HG02623 (cell line): Measurements from ENCODE around the gene MME.
"Not testable (repeated sequence)": the region's sequence is repeated elsewhere in the genome, so short reads cannot be mapped to it uniquely, and the experiment has no call there.

Experiments
- ATAC-seq: cut with Tn5 transposase; IDR thresholded peaks from one replicate; pipeline ENCODE4 v1.9.1; 2021; ENCODE audit warnings: moderate library complexity; ENCODE audit not compliant: unreplicated experiment

MME gene

DNA sequence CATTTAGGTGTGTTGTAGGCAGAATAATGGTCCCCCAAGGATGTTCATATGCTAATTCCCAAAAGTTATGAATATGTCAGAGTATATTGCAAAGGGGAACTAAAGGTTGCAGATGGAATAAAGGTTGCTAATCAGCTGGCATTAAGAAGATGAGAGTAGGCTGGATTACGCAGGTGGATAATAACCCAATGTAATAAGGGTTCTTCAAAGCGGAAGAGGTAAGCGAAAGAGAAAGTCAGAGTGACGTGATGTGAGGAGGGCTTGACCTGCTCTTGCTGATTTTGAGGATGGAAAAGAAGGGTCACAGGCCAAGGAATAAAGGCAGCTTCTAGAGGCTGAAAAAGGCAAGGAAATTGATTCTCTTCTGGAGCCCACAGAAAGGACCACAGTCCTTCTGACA, 109.4 kb downstream of the MME start:
- no peak for ATAC-seq

GRCh38 chr3:155190691-155191090, 110.6 kb downstream of the MME start:
- ATAC-seq = no peak

DNA sequence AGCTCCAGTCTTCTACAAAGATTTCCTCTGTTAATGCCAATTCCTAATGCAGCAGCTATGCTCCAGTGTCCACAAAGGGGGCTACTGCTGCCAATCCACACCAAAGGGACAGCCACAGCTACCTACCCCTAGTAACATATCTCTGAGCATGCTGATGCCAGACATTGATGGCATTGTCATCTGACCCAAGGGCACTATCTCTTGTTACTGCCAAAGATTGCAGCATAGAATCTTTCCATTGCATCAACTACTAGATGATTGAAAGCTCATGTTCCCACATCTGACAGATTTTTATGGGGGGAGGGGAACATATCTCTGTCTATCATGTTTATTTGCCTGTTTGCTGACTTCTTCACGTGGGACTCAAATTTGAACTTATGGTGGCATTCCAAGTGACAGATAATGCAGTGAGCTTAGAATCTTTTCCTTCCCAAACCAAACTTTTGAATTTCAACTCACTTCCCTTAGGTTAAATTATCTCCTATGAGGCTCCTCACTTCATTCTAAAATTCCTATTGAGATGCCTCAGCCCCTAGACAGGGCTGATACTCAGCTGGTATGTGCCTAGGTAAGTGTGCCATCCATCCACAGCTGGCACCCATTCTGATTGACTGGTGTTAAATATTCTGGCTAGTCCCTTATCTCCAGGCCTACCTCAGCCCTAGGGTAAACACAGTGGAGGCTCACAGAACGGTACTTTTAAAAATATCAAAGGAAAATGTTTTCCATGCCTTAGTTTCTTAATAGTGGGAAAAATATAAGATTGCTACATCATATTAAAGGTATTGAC, 113.0 kb downstream of the MME start:
- no peak for ATAC-seq

DNA sequence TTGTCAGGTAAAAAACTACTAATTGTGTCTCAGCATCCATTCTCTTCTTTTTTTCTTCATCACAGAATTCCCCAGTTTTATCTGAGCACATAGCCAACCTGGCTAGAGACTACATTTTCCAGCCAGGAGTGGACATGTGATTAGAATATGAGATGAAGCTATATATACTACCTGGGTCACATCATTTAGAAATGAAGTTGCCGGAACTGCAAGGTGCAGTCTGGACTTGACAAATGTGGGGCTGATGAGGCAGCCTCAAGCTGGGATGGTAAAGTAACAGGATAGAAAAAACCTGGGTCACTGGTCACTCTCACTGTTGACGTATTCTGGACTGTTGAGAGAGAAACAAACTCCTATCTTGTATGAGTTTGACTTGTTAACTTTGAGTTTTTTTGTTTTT, 113.7 kb downstream of the MME start:
- ATAC-seq = no peak

GRCh38 chr3:155194973-155195957, 115.1 kb downstream of the MME start:
- no peak for ATAC-seq

DNA sequence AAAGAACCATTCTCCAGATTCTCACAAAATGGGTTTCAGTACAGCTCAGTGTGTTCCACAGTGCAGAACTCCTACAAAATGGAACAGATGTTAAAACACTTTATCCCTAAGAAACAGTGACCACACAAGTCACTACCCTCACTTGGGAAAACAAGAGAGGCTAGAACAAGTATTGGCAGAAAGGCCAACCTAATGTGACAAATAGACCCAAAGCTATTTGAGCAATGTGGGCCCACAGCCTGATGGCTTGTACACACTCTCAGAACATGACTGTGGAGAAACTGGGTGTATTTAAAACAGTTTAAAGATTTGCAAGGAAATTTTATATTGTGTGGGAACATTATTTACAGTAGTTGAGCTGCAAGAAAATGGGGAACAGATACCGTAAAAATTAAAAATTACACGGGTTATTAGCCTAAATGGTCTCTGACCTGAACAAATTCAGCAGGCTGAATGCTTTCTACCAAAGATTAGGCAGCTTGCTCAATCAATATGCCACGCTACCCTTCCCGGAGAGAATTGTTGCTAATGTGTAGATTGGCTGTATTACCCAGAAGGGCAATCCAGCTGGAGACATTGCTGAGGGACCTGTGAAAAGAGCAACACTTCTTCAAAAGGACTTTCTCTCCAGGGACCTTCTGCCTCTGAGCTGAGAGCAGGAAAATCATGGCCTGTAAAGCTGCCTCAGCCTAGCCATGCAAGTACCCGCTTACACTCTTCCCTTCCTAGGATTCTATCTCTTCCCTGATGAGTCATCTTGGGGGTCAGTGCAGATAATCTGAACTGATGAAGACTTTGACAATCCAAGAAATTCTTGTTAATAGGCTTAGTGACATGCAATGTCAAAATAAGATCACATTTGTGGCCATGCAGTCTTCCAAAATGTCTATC, 116.3 kb downstream of the MME start:
- no peak for ATAC-seq

DNA sequence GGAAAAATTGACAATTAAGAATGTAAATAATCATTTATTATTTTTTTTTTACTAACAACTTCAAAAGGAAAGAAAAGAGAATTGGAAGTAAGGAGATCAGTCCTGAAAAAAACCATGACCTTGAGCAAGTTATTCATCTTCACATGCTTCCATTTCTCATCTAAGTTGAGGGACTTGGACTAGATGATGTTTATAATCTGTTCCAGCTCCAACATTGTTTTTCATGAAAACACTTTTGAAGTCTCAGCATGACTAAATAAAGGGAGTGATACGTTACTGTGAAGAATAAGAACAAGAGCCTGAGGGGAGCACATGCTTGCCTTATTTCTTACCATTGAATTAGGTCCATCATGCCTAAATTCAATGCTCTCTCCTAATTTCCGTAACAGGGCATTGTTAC, 117.7 kb downstream of the MME start:
- ATAC-seq = no peak

GRCh38 chr3:155202626-155203025, 122.5 kb downstream of the MME start:
- ATAC-seq = no peak

GRCh38 chr3:155204851-155205250, 124.7 kb downstream of the MME start:
- no peak for ATAC-seq

DNA sequence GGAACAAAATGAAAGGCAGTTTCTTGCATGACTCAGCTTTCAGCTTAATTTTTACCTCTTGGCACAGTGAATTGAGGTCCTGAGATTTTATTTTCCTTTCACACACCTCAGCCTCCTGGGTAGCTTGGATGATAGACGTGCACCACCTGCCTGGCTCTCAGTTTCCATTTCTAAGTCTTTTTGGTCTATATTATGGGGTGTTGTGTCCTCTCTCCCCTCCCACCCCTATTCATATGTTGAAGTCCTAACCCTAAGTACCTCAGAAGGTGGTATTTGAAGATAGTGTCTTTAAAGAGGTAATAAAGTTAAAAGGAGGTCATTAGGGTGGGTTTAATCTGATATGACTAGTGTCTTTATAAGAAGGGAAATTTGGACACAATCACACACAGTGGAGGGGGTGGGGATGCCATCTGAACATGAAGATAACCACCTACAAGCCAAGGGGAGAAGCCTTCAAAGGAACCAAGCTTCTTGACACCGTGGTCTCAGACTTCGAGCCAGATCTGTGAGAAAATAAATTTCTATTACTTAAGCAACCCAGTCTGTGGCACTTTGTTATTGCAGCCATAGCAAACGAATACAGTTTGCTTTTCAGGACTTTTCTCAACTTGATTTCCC, 128.2 kb downstream of the MME start:
- no peak for ATAC-seq

- no peak for ATAC-seq
Observed at GRCh38 chr3:155210736-155211135, 130.6 kb downstream of the MME start.

DNA sequence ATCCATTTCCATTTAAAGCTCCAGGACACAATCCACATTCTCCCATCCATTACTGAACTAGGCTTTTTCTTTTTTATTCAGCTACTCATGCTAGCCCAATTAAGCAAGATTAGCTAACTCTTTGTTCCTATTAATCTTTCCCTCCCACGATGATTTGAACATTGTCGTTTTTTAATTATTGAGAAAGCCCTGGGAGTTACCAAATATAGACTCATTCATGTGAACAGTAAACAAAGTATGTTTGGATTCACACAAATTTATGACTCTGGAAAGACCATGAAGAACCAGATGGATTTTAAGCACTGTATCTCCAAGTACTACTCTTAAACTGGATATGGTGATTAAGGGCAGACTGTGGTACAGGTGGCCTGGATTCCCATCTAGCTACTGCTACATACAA, 131.1 kb downstream of the MME start:
- no peak for ATAC-seq

DNA sequence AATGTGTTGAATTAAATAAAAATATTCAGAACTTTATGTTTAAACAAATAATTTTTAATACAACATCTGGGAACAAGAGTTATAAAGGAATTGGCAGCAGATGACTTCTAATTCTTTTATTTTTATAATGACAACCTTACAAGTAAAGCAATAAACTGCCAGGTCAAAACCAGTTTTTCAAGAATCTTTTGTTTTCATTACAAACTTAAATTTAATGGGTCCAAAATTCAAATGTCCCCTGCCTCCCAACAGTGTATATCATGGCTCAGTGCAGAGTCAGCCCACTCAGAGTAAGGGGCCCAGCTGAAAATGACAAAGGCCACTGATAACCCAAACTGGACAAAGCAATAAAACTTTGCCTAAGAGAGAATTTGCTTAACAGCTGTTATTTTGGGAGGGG, 131.8 kb downstream of the MME start:
- ATAC-seq = no peak

DNA sequence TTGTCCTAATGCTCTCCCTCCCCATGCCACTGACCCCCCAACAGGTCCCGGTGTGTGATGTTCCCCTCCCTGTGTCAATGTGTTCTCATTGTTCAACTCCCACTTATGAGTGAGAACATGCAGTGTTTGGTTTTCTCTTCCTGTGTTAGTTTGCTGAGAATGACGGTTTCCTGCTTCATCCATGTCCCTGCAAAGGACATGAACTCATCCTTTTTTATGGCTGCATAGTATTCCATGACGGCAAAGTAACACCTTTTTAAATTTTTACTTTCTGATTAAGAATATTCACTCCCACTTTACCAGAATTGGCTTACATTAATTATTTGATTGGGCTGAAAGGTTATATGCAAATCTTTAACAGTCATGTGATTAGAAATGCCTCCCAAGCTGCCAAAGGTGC, 135.9 kb downstream of the MME start:
- ATAC-seq = not testable (repeated sequence)

- no peak for ATAC-seq
Observed at GRCh38 chr3:155217591-155217990, 137.5 kb downstream of the MME start.

DNA sequence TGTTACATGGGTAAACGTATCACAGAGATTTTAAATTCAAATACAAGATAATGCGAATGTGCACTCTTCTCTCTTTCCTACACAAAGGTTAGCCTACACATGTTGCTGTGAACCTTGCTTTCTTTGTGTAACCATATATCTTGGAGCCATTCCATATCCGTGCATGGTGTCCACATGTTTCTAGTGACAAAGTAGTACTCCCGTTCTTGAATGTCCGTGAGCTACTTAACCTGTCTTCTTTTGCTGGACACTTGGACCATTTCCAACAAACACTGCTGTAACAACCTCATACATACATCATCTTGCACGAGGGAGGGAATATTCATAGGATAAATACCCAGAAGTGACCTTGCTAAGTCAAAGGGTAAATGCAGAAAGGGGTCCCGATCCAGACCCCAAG, 138.3 kb downstream of the MME start:
- no peak for ATAC-seq

- ATAC-seq = no peak
Observed at GRCh38 chr3:155219106-155219505, 139.0 kb downstream of the MME start.

DNA sequence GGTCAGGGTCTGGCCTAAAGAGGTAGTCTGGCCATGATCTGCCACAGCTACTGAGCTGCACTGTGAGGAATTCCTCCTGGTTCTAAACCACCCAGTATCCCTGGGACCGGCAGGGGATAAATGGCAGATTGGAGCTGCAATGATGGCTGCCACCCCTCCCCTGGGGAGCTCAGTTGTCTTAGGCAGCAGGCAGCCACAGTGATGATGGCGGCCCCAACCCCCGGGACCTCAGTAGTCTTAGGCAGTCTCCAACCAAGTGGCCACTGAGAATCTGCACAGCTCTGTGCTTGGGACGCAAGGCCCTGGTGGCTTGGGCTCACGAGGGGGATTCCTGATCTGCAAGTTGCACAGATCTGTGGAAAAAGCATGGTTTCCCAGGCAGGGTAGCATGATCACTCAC, 145.3 kb downstream of the MME start:
- no peak for ATAC-seq

DNA sequence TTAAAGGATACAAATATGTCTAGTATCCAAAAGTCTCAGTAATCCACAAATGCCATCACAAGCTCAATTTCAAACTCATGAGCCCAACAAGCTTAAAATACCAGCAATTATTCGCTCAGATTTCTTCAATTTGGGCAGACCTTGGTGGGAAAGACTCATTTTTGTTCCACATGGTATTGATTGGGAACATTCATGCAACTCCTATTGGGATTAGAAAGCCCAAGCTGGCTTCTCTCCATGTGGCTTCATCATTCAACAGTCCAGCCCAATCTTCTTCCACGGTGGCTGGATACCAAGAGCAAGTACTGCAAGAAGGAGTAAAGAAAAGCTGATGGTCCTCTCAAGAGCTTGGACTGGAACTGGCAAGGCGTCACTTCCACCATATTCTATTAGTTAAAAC, 147.0 kb downstream of the MME start:
- no peak for ATAC-seq

DNA sequence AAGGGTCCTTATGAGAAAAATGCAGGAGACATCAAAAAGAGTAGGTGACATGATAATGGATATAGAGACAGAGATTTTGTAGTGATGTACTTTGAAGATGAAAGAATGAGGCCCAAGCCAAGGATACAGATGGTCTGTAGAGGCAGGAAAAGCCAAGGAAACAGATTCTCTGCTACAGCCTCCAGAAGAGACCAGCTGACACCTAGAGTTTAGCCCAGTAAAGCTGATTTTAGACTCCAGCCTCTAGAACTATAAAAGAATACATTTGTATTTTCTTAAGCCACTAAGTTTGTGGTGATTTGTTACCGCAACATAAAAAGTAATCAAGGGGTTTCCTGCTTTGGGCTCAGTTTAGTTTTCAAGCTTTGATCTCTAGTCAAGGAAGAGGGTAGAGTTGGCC, 148.6 kb downstream of the MME start:
- no peak for ATAC-seq

- no peak for ATAC-seq
Observed at GRCh38 chr3:155229086-155229485, 149.0 kb downstream of the MME start.
